Inferior parietal cortex (tissue), 1 donor: ENCODE results near the gene RAB24.
"Not testable (repeated sequence)": the region's sequence is repeated elsewhere in the genome, so short reads cannot be mapped to it uniquely, and the experiment has no call there.

Experiments used
- DNase-seq: peaks from one replicate; pipeline ENCODE4 v3.0.0-alpha.2; 2016; ENCODE audit errors: extremely low spot score

Gene RAB24

GRCh38 chr5:177311723-177312648 lies 8.5 kb upstream of the RAB24 start, which contains the start of gene MXD3:
Gene MXD3 (minus strand): TSS chr5:177311898. CDS start chr5:177311830, 68 bp downstream.
- DNase-seq: peak; percentile 90

GRCh38 chr5:177311392-177311722 lies 7.8 kb upstream of the RAB24 start:
- DNase-seq: no peak

GRCh38 chr5:177310757-177311391 lies 7.4 kb upstream of the RAB24 start:
- DNase-seq: no peak

- no peak for DNase-seq
Observed at GRCh38 chr5:177310332-177310731, 6.8 kb upstream of the RAB24 start.

- DNase-seq: peak; percentile 54
Observed at GRCh38 chr5:177309351-177310191, 6.1 kb upstream of the RAB24 start.

GRCh38 chr5:177308740-177309139 lies 5.2 kb upstream of the RAB24 start:
- DNase-seq: no peak

GRCh38 chr5:177307544-177308363 lies 4.2 kb upstream of the RAB24 start:
- DNase-seq: no peak

GRCh38 chr5:177306674-177307543 lies 3.4 kb upstream of the RAB24 start:
- DNase-seq: no peak

- DNase-seq: not testable (repeated sequence)
Observed at GRCh38 chr5:177306103-177306640, 2.7 kb upstream of the RAB24 start.

- no peak for DNase-seq
Observed at GRCh38 chr5:177304392-177305119, 1.0 kb upstream of the RAB24 start.

GRCh38 chr5:177303925-177304391 lies 439 bp upstream of the RAB24 start:
- DNase-seq: no peak

GRCh38 chr5:177302354-177303110 lies 987 bp downstream of the RAB24 start:
- no peak for DNase-seq

- no peak for DNase-seq
Observed at GRCh38 chr5:177301503-177302165, 1.9 kb downstream of the RAB24 start.

- DNase-seq: no peak
Observed at GRCh38 chr5:177300951-177301350, 2.6 kb downstream of the RAB24 start.

GRCh38 chr5:177300236-177300880 lies 3.2 kb downstream of the RAB24 start:
- DNase-seq: peak; percentile 34

GRCh38 chr5:177299697-177300096 lies 3.8 kb downstream of the RAB24 start:
- no peak for DNase-seq

GRCh38 chr5:177297922-177298321 lies 5.6 kb downstream of the RAB24 start:
- DNase-seq: no peak
